Fibroblast of villous mesenchyme (primary cell): ENCODE measurements around the gene ATP11A. TPM values are rescaled to one million over a fixed set of nuclear protein-coding genes. Genes with fewer than 3 reads are reported as not detected.

Experiments
- DNase-seq: peaks from one replicate; pipeline ENCODE4 v3.0.0-alpha.2; 2010; ENCODE audit warnings: low read depth
- H3K4me3 ChIP-seq: 2 replicates; pipeline ENCODE4 v1.5.1; 2011; ENCODE audit warnings: low read depth, mild to moderate bottlenecking, low read length
- total RNA-seq: library from RNA; depleted of rRNA; stranded (reverse); fragments of >200 nt; gene quantifications from 2 replicates; pipeline ENCODE4 v1.2.3, GENCODE V29; 2012
- TF ChIP-seq, protein P1 (sequence below): IDR thresholded peaks from 2 replicates; pipeline ENCODE4 v1.5.1; 2012; ENCODE audit warnings: low read depth, mild to moderate bottlenecking, low read length; ENCODE audit not compliant: insufficient read depth

Gene ATP11A
- total RNA-seq, 1 donor: 6.9 TPM

GRCh38 chr13:112733112-112733511 lies 43.3 kb downstream of the ATP11A start:
- DNase-seq: no peak
- TF ChIP-seq, protein P1, sequence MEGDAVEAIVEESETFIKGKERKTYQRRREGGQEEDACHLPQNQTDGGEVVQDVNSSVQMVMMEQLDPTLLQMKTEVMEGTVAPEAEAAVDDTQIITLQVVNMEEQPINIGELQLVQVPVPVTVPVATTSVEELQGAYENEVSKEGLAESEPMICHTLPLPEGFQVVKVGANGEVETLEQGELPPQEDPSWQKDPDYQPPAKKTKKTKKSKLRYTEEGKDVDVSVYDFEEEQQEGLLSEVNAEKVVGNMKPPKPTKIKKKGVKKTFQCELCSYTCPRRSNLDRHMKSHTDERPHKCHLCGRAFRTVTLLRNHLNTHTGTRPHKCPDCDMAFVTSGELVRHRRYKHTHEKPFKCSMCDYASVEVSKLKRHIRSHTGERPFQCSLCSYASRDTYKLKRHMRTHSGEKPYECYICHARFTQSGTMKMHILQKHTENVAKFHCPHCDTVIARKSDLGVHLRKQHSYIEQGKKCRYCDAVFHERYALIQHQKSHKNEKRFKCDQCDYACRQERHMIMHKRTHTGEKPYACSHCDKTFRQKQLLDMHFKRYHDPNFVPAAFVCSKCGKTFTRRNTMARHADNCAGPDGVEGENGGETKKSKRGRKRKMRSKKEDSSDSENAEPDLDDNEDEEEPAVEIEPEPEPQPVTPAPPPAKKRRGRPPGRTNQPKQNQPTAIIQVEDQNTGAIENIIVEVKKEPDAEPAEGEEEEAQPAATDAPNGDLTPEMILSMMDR: no peak
- H3K4me3 ChIP-seq: no peak overlapping the region

GRCh38 chr13:112733661-112734379 lies 44.0 kb downstream of the ATP11A start:
- no peak for DNase-seq
- TF ChIP-seq, protein P1: no peak
- no peak overlapping the region for H3K4me3 ChIP-seq

GRCh38 chr13:112734696-112735547 lies 45.1 kb downstream of the ATP11A start:
- TF ChIP-seq, protein P1: no peak
- no peak for DNase-seq
- no peak overlapping the region for H3K4me3 ChIP-seq

DNA sequence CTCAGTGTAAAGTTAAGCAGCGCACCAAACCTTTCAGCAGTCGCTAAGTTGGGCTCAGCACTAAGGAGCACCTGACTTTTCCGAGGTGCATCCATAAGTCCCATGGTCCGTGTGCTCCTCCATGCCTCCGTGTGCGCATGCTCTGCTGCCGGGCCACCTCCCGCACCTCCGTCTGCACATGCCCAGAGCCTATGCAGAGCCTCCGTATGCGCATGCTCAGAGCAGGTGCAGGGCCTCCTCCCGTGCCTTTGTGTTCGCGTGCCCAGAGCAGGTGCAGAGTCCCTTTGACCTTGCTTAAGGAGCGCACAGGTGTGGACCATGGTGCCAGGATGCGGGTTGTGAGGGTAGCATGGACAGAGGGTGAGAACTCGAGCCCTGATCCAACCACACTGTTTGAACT lies 46.0 kb downstream of the ATP11A start:
- TF ChIP-seq, protein P1: no peak

GRCh38 chr13:112737294-112737693 lies 47.5 kb downstream of the ATP11A start:
- H3K4me3 ChIP-seq: no peak overlapping the region
- DNase-seq: no peak
- TF ChIP-seq, protein P1: no peak

More for the DNA sequence above, 46.0 kb downstream of the ATP11A start:
- DNase-seq: no peak
- H3K4me3 ChIP-seq: no peak overlapping the region

GRCh38 chr13:112738606-112739005 lies 48.8 kb downstream of the ATP11A start:
- TF ChIP-seq, protein P1: no peak
- H3K4me3 ChIP-seq: no peak overlapping the region
- DNase-seq: no peak
